Breast epithelium (tissue), 3 donors: Measurements from ENCODE around the gene HNRNPF.

ENCODE experiments used
- CTCF ChIP-seq, 3 donors: fragments of 450-650 bp; IDR thresholded peaks; one replicate each; pipeline ENCODE4 v1.5.1; 2016 to 2017; ENCODE audit warnings: antibody characterized with exemption in 3 of 3, mild to moderate bottlenecking in 3 of 3, moderate library complexity in 3 of 3
- POLR2A ChIP-seq: fragments of 450-650 bp; IDR thresholded peaks from one replicate; pipeline ENCODE4 v1.6.1; 2016; ENCODE audit warnings: antibody characterized with exemption, mild to moderate bottlenecking, moderate library complexity
- POLR2AphosphoS5 ChIP-seq, 3 donors: sonication (generic); formaldehyde crosslinking; IDR thresholded peaks; one replicate each; pipeline ENCODE4 v1.6.1; 2017; ENCODE audit warnings: antibody characterized with exemption in 3 of 3

DNA sequence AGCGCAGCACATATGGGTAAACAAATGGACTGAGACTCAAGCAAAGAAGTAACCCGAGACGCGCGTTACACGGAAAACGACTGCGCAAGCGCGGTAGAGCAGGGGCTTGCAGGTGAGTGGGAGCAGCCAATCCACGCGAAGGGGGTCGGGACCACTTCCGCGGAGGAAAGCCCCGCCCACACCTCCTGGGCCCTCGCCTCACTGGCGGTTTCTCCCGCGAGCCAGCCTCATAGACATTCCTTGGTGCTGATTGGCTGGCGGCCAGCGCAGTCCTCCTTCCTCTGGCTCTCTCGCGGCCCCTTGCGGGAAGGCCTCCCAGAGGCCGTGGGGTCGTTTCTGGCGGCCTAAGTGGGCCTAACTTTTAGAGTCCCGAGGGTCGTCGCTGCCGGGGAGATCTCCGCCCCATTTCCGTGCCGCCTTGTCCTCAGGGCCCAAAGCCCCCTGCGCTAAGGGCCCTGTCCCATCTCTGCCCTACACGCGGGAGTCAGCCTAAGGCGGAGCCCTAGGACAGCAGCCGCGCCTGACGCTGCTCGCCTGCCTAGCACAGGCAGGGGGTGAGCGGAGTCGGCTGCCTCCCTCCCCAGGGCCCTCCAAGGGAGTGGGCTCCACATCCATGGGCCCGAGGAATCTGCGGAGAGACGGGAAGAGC lies 46.7 kb downstream of the HNRNPF start:
- no peak for TF ChIP-seq POLR2A
- TF ChIP-seq CTCF (IDR thresholded peaks at IDR 0.05): peak in 2 of 3 donors; percentile 4 to 56
- peak; percentile 21 to 57 (median 35) for TF ChIP-seq POLR2AphosphoS5 (IDR thresholded peaks at IDR 0.05)
